T47D (cell line): Measurements from ENCODE around the gene SELENOS.

Experiments
- DNase-seq, 2 experiments: peaks; one replicate each; pipeline versions ENCODE4 v3.0.0 to v3.0.0-alpha.2; 2011 to 2012; ENCODE audit warnings: low read depth in 1 of 2, low spot score in 1 of 2
- JUND ChIP-seq: IDR thresholded peaks from 2 replicates; pipeline ENCODE4 v1.6.1; 2012; ENCODE audit warnings: low read depth
- in situ Hi-C: cut with HindIII; loops from 2 replicates; pipeline ENCODE4 v1.10.0; 2016; ENCODE audit warnings: low sequenced_read_pairs, low pct_unique_long_range_greater_than_20kb

SELENOS gene, protein sequence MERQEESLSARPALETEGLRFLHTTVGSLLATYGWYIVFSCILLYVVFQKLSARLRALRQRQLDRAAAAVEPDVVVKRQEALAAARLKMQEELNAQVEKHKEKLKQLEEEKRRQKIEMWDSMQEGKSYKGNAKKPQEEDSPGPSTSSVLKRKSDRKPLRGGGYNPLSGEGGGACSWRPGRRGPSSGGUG

DNA sequence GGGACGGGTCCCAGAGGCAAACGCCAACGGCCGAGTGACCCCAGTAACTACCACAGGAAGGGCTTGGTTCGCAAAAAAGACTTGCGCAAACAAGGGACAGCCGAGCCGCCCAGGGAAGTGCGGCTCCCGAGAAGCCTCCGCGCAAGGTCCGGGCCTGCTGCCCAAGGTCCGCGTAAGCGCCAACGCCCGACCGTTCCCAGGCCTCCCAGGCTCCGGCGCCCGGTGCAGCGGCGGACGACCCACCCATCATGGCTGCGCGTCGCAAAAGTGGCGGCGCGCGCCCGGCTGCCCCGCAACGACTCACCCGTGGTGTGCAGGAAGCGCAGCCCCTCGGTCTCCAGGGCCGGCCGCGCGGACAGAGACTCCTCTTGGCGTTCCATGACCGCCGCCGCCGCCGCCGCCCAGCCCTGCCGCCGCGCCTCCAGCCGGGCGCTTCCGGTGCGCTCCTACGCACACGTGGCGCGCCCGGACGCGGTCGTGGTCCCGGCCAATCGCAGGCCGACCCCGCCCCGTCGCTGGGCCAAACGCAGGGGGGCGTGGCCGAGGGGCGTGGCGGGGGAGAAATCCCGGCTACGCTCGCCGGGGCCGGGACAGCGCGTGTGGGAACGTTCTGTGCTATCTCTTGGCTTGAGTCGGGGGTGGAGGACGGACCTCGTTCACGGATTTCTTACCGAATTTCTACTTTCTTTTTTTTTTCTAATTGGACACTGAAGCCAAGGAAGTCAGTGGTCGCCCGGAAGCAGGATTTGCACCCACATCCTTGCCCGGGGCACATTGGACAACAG is at the start of gene SELENOS:
Gene SELENOS, minus strand, starts transcription at position 448 of the 785 bp plus-strand sequence. Its CDS starts 68 bp downstream, at position 380.
- DNase-seq: peak; percentile 70 to 92
- no peak for TF ChIP-seq JUND
- in situ Hi-C loops: no loop called here

GRCh38 chr15:101326462-101327146 is 49.3 kb upstream of the SELENOS start:
- TF ChIP-seq JUND: no peak
- in situ Hi-C loops: no loop called here
- DNase-seq: no peak

- in situ Hi-C loops: no loop called here
- no peak for TF ChIP-seq JUND
- no peak for DNase-seq
Measured at GRCh38 chr15:101326026-101326315, 48.7 kb upstream of the SELENOS start.

DNA sequence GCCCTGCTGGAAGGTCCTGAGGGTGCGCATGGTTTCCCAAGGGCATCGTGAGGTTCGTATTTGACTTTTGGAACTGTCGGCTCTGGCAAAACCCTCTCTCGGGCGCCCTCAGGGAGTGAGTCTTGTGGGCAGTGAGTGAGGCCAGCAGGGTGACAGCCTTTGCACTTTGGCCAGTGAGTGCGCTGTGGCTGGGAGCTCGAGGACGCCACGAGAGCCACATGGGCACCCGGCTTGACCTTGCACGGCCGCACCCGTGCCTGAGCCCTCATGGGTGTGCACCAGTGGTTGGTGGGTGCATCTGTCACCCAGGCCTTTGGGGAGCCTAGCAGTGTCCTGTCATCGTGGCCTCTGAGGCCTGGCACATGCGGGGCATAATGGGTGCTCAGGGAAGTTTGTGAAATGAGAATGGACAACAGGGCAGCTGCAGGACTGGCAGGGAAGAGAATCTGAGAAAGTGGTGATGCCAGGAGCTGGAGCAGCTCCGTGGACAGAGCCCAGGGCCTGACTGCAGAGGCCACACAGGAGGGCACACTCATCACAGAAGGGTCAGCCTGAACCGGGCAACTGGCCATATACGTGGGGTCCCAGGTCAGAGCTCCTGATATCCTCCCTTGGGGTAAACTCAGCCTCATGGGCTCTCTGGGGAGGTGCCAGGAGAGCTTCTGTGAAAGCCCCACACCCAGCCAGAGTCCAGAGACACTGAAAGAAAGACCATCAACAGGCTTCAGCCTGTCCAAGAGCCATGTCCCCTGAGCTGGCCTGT is 48.2 kb upstream of the SELENOS start:
- DNase-seq: no peak
- no peak for TF ChIP-seq JUND
- in situ Hi-C loops: no loop called here

- in situ Hi-C loops: no loop called here
- DNase-seq: peak in 1 of 2 experiments; percentile 41
- TF ChIP-seq JUND: no peak
Measured at GRCh38 chr15:101324524-101325177, 47.4 kb upstream of the SELENOS start.

DNA sequence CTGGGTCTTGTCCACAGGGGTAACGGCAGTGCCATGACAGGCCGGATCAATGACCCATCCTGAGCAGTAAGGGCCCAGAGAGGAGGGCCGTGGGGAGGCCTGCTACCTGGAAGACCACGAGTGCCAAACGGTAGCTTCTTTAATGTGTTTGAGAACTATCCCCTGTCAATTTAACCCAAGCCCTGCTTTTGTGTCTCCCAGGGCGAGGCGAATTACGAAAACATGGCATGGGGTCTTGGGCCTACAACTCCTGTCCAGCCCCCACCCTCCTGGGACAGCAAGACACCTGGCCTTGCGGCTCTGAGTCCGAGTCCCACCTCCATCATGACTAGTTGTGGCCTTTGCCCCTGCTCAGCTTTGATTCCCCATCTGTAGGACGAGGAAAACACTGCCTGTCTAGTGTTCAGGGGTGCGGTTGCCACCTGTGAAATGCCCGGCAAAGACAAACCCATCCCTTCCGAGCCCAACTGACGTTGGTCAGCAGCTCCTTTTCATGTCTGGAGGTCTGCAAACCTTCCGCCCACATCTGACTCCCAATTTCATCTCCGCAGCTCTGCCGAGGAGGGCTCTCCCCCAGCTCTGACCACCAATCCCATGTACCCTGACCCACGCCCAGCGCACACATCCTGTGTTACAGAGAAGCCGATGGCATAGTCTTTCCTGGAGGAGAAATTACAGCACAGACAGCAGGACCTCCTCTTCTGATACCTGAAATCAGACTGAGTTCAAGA is 46.7 kb upstream of the SELENOS start:
- in situ Hi-C loops: no loop called here
- TF ChIP-seq JUND: no peak
- no peak for DNase-seq

GRCh38 chr15:101322854-101323477 is 45.7 kb upstream of the SELENOS start:
- no peak for TF ChIP-seq JUND
- in situ Hi-C loops: no loop called here
- no peak for DNase-seq

DNA sequence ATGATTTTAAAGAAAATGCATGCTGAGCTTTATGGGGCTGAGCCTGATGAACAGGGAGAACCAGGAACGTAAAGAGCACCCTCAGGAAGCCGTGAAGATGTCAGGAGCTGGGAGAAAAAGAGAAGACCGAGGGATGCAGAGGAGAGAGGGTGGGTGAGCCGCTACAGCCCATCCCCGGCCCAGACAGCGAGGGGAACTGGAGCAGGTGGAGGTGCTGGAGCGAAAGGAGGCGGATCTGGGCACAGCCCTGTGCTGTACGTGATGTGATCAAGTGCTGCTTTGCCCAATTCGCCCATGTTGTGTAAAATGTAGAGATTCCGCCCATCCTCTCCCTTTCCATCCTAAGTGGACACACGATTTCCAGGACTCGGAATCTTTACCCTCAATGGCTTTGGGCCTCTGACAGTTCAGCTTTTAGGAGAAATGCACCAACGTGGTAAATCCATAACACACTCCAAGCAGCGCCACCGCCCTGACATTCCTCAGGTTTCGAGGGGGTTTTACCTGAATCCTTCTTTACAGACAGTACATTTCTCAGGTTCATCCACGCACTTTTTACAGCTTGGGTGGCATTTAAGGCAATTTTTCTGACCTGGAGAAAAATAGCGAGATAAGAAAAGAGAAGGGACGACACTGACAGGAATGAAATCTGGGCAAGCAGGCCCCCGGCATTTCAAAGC is 44.9 kb upstream of the SELENOS start:
- DNase-seq: no peak
- TF ChIP-seq JUND: no peak
- in situ Hi-C loops: no loop called here

- in situ Hi-C loops: no loop called here
Measured at GRCh38 chr15:101320501-101321052, 43.3 kb upstream of the SELENOS start.

DNA sequence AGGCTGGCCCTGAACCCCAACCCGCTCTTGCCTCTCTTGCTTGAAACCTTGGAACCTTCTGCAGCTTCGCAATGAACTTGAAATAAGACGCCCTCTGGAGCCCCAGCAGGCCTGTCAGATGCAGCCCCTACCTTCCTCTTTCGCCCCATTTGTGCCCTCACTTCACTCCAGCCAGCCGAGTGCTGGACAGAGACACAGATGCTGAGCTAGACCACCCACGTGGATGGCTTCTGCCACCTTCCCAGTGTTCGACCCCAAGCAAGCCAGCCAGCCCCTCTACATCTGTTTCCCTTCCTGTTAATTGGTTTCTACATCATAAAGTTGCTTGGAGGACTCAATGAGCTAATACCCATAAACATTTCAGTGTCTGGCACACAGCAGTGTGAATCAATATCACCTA is 41.6 kb upstream of the SELENOS start:
- in situ Hi-C loops: no loop called here
- no peak for TF ChIP-seq JUND
- DNase-seq: no peak

More at GRCh38 chr15:101320501-101321052, 43.3 kb upstream of the SELENOS start:
- no peak for DNase-seq
- TF ChIP-seq JUND: no peak
